ENCODE data around the gene SSX2IP. TPM values are rescaled to one million over a fixed set of nuclear protein-coding genes. Genes with fewer than 3 reads are reported as not detected.

Gene SSX2IP
- total RNA-seq, 2 donors from 2014 or later: 16.6 to 21.8 TPM

DNA sequence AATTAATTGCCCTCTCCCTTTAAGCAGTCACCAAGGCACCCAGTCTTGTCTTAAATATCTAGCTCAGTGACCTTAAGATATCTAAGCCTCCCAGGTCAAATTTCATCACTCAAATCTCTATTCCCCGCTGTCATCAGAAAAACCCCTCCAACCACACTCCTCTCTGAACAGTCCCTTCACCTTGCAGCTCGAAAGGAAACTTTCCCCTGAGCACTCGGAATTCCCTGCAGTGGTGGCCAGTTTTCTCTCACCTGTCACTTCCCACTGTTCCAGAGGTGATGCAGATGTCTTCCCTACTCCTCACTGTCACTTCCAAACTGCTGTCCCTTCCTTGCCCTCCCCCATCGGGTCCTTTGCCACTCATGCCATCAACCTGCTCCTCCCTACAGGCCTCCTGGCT lies 15.3 kb upstream of the SSX2IP start:
- Histone ChIP-seq H3K9ac (ENCODE audit: extremely low read depth, low read length, poor library complexity, severe bottlenecking) (no peak overlapping the region), H3K27ac (ENCODE audit: low read depth, low read length) (no peak overlapping the region), H3K27me3 (ENCODE audit: control insufficient read depth, insufficient read depth, low read length, poor library complexity, severe bottlenecking) (no peaks in the 10 kb centered on the region), H3K9me3 (ENCODE audit: control insufficient read depth, low read length) (no peaks in the 10 kb centered on the region), H3K4me1 (ENCODE audit: control insufficient read depth, insufficient read depth, low read length) (peaks cover 12% of the 10 kb centered on the region), H3K36me3 (ENCODE audit: control insufficient read depth, insufficient read depth, low read length) (no peaks in the 10 kb centered on the region), H3K4me3 (ENCODE audit: low read length) (no peak overlapping the region)
- no peaks in the 10 kb centered on the region for H3K36me3 Mint-ChIP-seq (ENCODE audit: low read depth)
- H3K4me1 Mint-ChIP-seq: peaks cover 6% of the 10 kb centered on the region
- H3K9me3 Mint-ChIP-seq: no peaks in the 10 kb centered on the region
- 93 to 100% methylated on average over 4 of the region's 4 CpGs for WGBS, 2 experiments (ENCODE audit: insufficient coverage in 1 of 2, insufficient read length in 1 of 2)
- no peak overlapping the region for H3K4me3 Mint-ChIP-seq
- no peak overlapping the region for H3K27ac Mint-ChIP-seq
- no peaks in the 10 kb centered on the region for H3K27me3 Mint-ChIP-seq (ENCODE audit: insufficient read depth)
- DNase-seq: no peak
- TF ChIP-seq CTCF (conservative IDR thresholded peaks at IDR 0.05): no peak

- no peaks in the 10 kb centered on the region for H3K9me3 ChIP-seq (ENCODE audit: control insufficient read depth, low read length)
- TF ChIP-seq CTCF (conservative IDR thresholded peaks at IDR 0.05): no peak
- no peak overlapping the region for H3K4me3 Mint-ChIP-seq
- no peaks in the 10 kb centered on the region for H3K36me3 Mint-ChIP-seq (ENCODE audit: low read depth)
- no peak overlapping the region for H3K4me3 ChIP-seq (ENCODE audit: low read length)
- H3K36me3 ChIP-seq (ENCODE audit: control insufficient read depth, insufficient read depth, low read length): no peaks in the 10 kb centered on the region
- H3K27ac ChIP-seq (ENCODE audit: low read depth, low read length): no peak overlapping the region
- no peak overlapping the region for H3K27ac Mint-ChIP-seq
- H3K4me1 Mint-ChIP-seq: peaks cover 6% of the 10 kb centered on the region
- no peaks in the 10 kb centered on the region for H3K9me3 Mint-ChIP-seq
- WGBS, 2 experiments (ENCODE audit: insufficient coverage in 1 of 2, insufficient read length in 1 of 2): 90 to 95% methylated on average over 3 of the region's 3 CpGs
- no peaks in the 10 kb centered on the region for H3K27me3 Mint-ChIP-seq (ENCODE audit: insufficient read depth)
- H3K27me3 ChIP-seq (ENCODE audit: control insufficient read depth, insufficient read depth, low read length, poor library complexity, severe bottlenecking): no peaks in the 10 kb centered on the region
- H3K9ac ChIP-seq (ENCODE audit: extremely low read depth, low read length, poor library complexity, severe bottlenecking): no peak overlapping the region
- no peak for DNase-seq
- peaks cover 12% of the 10 kb centered on the region for H3K4me1 ChIP-seq (ENCODE audit: control insufficient read depth, insufficient read depth, low read length)
Measured at GRCh38 chr1:84704872-84705417, 14.7 kb upstream of the SSX2IP start.

- 50% methylated on average over 2 of the region's 2 CpGs; no CpG with 5 or more reads in 1 of the 2 experiments for WGBS, 2 experiments (ENCODE audit: insufficient coverage in 1 of 2, insufficient read length in 1 of 2)
- Mint-ChIP-seq H3K4me1 (peaks cover 11% of the 10 kb centered on the region), H3K27me3 (ENCODE audit: insufficient read depth) (no peaks in the 10 kb centered on the region), H3K36me3 (ENCODE audit: low read depth) (no peaks in the 10 kb centered on the region), H3K27ac (no peak overlapping the region), H3K4me3 (no peak overlapping the region), H3K9me3 (no peaks in the 10 kb centered on the region)
- H3K27ac ChIP-seq (ENCODE audit: low read depth, low read length): no peak overlapping the region
- no peaks in the 10 kb centered on the region for H3K9me3 ChIP-seq (ENCODE audit: control insufficient read depth, low read length)
- peaks cover 16% of the 10 kb centered on the region for H3K4me1 ChIP-seq (ENCODE audit: control insufficient read depth, insufficient read depth, low read length)
- no peak for DNase-seq
- H3K9ac ChIP-seq (ENCODE audit: extremely low read depth, low read length, poor library complexity, severe bottlenecking): no peak overlapping the region
- TF ChIP-seq CTCF (conservative IDR thresholded peaks at IDR 0.05): no peak
- no peaks in the 10 kb centered on the region for H3K36me3 ChIP-seq (ENCODE audit: control insufficient read depth, insufficient read depth, low read length)
- no peak overlapping the region for H3K4me3 ChIP-seq (ENCODE audit: low read length)
- H3K27me3 ChIP-seq (ENCODE audit: control insufficient read depth, insufficient read depth, low read length, poor library complexity, severe bottlenecking): no peaks in the 10 kb centered on the region
Measured at GRCh38 chr1:84703431-84703830, 13.2 kb upstream of the SSX2IP start.
